Urothelium cell line (cell line): ENCODE measurements around the gene ANO8.
A peak's percentile ranks its signal among the peaks of the same experiment; 100 is the strongest.
"Not testable (repeated sequence)": the region's sequence is repeated elsewhere in the genome, so short reads cannot be mapped to it uniquely, and the experiment has no call there.

Experiments used
- DNase-seq: peaks from one replicate; pipeline ENCODE4 v3.0.0; 2011; ENCODE audit warnings: low spot score, mixed read lengths
- FAIRE-seq: peaks from 2 replicates; lab custom pipeline; 2011; peaks lifted over from hg19 to GRCh38; lab: Jason Lieb, UNC

Gene ANO8

GRCh38 chr19:17334414-17335409 is at the start of gene ANO8:
Gene ANO8, minus strand, starts transcription at chr19:17334855. Its CDS starts 185 bp downstream, at chr19:17334670.
- FAIRE-seq (peak; percentile 5), DNase-seq (peak; percentile 83)

GRCh38 chr19:17380426-17381138 is 45.9 kb upstream of the ANO8 start:
- no peak for FAIRE-seq

GRCh38 chr19:17379221-17379631 is 44.6 kb upstream of the ANO8 start:
- DNase-seq: no peak
- FAIRE-seq: no peak

More at GRCh38 chr19:17380426-17381138, 45.9 kb upstream of the ANO8 start:
- no peak for DNase-seq

GRCh38 chr19:17378271-17378670 is 43.6 kb upstream of the ANO8 start:
- FAIRE-seq: no peak
- DNase-seq: no peak

- DNase-seq: no peak
- FAIRE-seq: no peak
These were observed 42.4 kb upstream of the ANO8 start, which contains the start of gene PLVAP for GRCh38 chr19:17376935-17377600. Gene PLVAP, minus strand, starts transcription at chr19:17377342. Its CDS starts 54 bp downstream, at chr19:17377288.

- FAIRE-seq: no peak
- DNase-seq: no peak
These were observed 35.5 kb upstream of the ANO8 start for GRCh38 chr19:17370026-17370587.

GRCh38 chr19:17365361-17365760 is 30.7 kb upstream of the ANO8 start:
- DNase-seq: no peak
- no peak for FAIRE-seq

- not testable (repeated sequence) for FAIRE-seq, DNase-seq
These were observed 29.4 kb upstream of the ANO8 start for GRCh38 chr19:17363852-17364605.

GRCh38 chr19:17359905-17360800 is 25.5 kb upstream of the ANO8 start:
- FAIRE-seq: no peak
- DNase-seq: no peak

- DNase-seq (no peak), FAIRE-seq (no peak)
These were observed 23.7 kb upstream of the ANO8 start for GRCh38 chr19:17358395-17358794.

GRCh38 chr19:17357724-17358123 is 23.1 kb upstream of the ANO8 start:
- DNase-seq (no peak), FAIRE-seq (no peak)

- DNase-seq (no peak), FAIRE-seq (no peak)
These were observed 22.5 kb upstream of the ANO8 start for GRCh38 chr19:17357078-17357666.

GRCh38 chr19:17353386-17353785 is 18.7 kb upstream of the ANO8 start:
- DNase-seq (no peak), FAIRE-seq (no peak)

GRCh38 chr19:17352608-17353280 is 18.1 kb upstream of the ANO8 start:
- FAIRE-seq: no peak
- DNase-seq: no peak

GRCh38 chr19:17351815-17352435 is 17.3 kb upstream of the ANO8 start:
- no peak for FAIRE-seq
- DNase-seq: no peak

- DNase-seq (peak; percentile 69), FAIRE-seq (no peak)
These were observed 14.0 kb upstream of the ANO8 start for GRCh38 chr19:17348700-17349099.

- DNase-seq (no peak), FAIRE-seq (no peak)
These were observed 13.2 kb upstream of the ANO8 start for GRCh38 chr19:17347877-17348276.

- DNase-seq: no peak
- FAIRE-seq: no peak
These were observed 12.7 kb upstream of the ANO8 start for GRCh38 chr19:17347361-17347760.
